Heart right ventricle (tissue), 16 donors: Measurements from ENCODE around the gene SGO2. TPM values are rescaled to one million over a fixed set of nuclear protein-coding genes. Genes with fewer than 3 reads are reported as not detected.
"Not testable (repeated sequence)": the region's sequence is repeated elsewhere in the genome, so short reads cannot be mapped to it uniquely, and the experiment has no call there.

Experiments
- ATAC-seq, 8 donors: fragments of 200-7000 bp; cut with Tn5 transposase; one replicate each; pipeline ENCODE4 v1.9.1; 2020; ENCODE audit warnings: mild to moderate bottlenecking in 8 of 8, moderate library complexity in 8 of 8, moderate number of reproducible peaks in 1 of 8
- DNase-seq, 2 donors: peaks; one replicate each; pipeline ENCODE4 v3.0.0-alpha.2; 2020
- H3K27ac ChIP-seq, 10 donors: fragments of 200-600 bp; sonication (generic) in 2 of 10; one replicate each; pipeline versions ENCODE4 v1.5.0 to v1.8.0; 2020 to 2022; ENCODE audit warnings: mild to moderate bottlenecking in 3 of 10
- H3K27me3 ChIP-seq, 7 donors: fragments of 200-600 bp; one replicate each; pipeline ENCODE4 v1.8.0; 2021 to 2022; ENCODE audit warnings: mild to moderate bottlenecking in 2 of 7
- H3K36me3 ChIP-seq, 9 donors: fragments of 200-600 bp; sonication (generic) in 1 of 9; one replicate each; pipeline versions ENCODE4 v1.5.0 to v1.8.0; 2020 to 2022; ENCODE audit warnings: mild to moderate bottlenecking in 2 of 9
- H3K4me1 ChIP-seq, 9 donors: fragments of 200-600 bp; sonication (generic) in 1 of 9; one replicate each; pipeline versions ENCODE4 v1.5.0 to v1.8.0; 2020 to 2022; ENCODE audit warnings: mild to moderate bottlenecking in 4 of 9
- H3K4me3 ChIP-seq, 10 donors: fragments of 200-600 bp; sonication (generic) in 2 of 10; one replicate each; pipeline versions ENCODE4 v1.5.0 to v1.8.0; 2020 to 2022; ENCODE audit warnings: mild to moderate bottlenecking in 7 of 10, moderate library complexity in 2 of 10
- H3K9me3 ChIP-seq, 11 donors: fragments of 200-600 bp in 10 of 11; sonication (generic) in 2 of 11; one replicate each; pipeline versions ENCODE4 v1.5.0 to v1.8.0; 2013 to 2022; ENCODE audit warnings: mild to moderate bottlenecking in 2 of 11, control low read depth in 1 of 11, moderate library complexity in 1 of 11
- CTCF ChIP-seq, 9 donors: fragments of 200-600 bp; sonication (generic) in 2 of 9; IDR thresholded peaks; one replicate each; pipeline versions ENCODE4 v1.5.0 to v1.8.0; 2021 to 2022; ENCODE audit warnings: antibody characterized with exemption in 9 of 9, mild to moderate bottlenecking in 5 of 9, moderate library complexity in 1 of 9
- WGBS, 2 donors: extraction: QIAGEN DNeasy Blood & Tissue Kit; methylation state at CpG; one replicate each; pipeline ENCODE4 v1.1.7; 2013; ENCODE audit warnings: inconsistent platforms in 1 of 2; 5-methylcytosine and 5-hydroxymethylcytosine counted together
- intact Hi-C, 10 donors: fragments of 100-400 bp; cut with DNase I; formaldehyde crosslinking; loops; one replicate each; pipeline versions ENCODE4 v1.11.1 to v1.14.2; 2022
- polyA plus RNA-seq, 2 donors: library from polyadenylated mRNA; stranded (reverse); fragments of 200-250 nt; gene quantifications; one replicate each; pipeline ENCODE4 v1.2.3, GENCODE V29; 2013
- total RNA-seq, 10 donors: library from RNA; stranded (reverse); fragmentation: NEBNext Ultra II Directional in 3 of 10; extraction: Animal tissue kit (Norgen Biotek cat#: 25700) in 3 of 10; gene quantifications; one replicate each; pipeline versions ENCODE4 v1.2.1 to v1.2.4, GENCODE V29; 2021 to 2023
- donor health status: Arrhythmogenic right ventricular cardiomyopathy.
- donor health status: ischemic (EF 13 %, LVEDD 7.1; RV severe dilation, severe dysfunction).
- donor health status: healthy with polysubstance abuse.
- donor health status: DM: no; HTN: yes; CAD: no.
- donor health status: DM: no; HTN: no; CAD: no.
- donor health status: ischemic (EF 25% LVEDD 6.9; RV normal size, moderate dysfunction).
- donor health status: ischemic (EF 25% LVEDD 5.7; RV mildly dilated, moderate dysfunction).
- donor health status: healthy.
- donor health status: DM: yes; HTN: yes; CAD: no.
- donor health status: Ischemic cardiomyopathy.
- donor health status: ischemic (EF 35%, LVEDD 5.7; RV mildly dilated, moderate dysfunction).
- donor health status: nonischemic (EF 11% LVEDD 7.7; RV severe dilation, severe dysfunction).
- donor health status: DM: yes; HTN: yes; CAD: no.
- donor health status: PGD.
- donor health status: ischemic (EF 29% LVEDD 5.4; RV normal size, mild dysfunction).
- donor health status: nonischemic (EF 23%, LVEDD 6.1; RV moderate dilation, normal function).

SGO2 gene
- total and polyA plus RNA-seq, 12 donors, result 0.59 to 2.9 (median 1.1) TPM

DNA sequence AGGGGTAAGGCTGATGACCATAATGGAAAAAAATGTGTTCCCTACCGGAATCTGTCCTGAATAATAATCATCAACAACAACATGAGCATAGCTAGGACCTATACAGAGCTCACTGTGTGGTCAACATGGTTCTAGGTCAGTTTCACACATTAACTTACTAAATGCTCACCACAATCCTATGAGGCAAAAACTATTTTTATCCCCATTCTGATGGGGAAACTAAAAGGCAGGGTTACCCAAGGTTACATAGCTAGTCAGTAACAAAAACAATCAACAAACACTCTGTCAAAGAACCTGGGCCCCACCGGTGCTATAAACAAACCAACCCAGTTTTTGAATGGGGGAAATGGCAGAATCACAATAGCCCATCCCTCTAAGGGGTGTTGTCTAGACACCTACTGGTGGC is 100.0 kb downstream of the SGO2 start:
- 69 to 71% methylated on average over 2 of the region's 2 CpGs for WGBS, 2 donors
- no peak overlapping the region for H3K27ac ChIP-seq
- intact Hi-C loops, result no loop called here
- no peaks in the 10 kb centered on the region for H3K9me3 ChIP-seq
- no peak overlapping the region for H3K4me3 ChIP-seq
- H3K4me1 ChIP-seq, result no peaks in the 10 kb centered on the region
- peaks cover 0 to 8% (median 0%) of the 10 kb centered on the region in 7 donors for H3K27me3 ChIP-seq
- H3K36me3 ChIP-seq, result no peaks in the 10 kb centered on the region
- ATAC-seq (no peak), DNase-seq (no peak)
- TF ChIP-seq CTCF (IDR thresholded peaks at IDR 0.05), result no peak

DNA sequence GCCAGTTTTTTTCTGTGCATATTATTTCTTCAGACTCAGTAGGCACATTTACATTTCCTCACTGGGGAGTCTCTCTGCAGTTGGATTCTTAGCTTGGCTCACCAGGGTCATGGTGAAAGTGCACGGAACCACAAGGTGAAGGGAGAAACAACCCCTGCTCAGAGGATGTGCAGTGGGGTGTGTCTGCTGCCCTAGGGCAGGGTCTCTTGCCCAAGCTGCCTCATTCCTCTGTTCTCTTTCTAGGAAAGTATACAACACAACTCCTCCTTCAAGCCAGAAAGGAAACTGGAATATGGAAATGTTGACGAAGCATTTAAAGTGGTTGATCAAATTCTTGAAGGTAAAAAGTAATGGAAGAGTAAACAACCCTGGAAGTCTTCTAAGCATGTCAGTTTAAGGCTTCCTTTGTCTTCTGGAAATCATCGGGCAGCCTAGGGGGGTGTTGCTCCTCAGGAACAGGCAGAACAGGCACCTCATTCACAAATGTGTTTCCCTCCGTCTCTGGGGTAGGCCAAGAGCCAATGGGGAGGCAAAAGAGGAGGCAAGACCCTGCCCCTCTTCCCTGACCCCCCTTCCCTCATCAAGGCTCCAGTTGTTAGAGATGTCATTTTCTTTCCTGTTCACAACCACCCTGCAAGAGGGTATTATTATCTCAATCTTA is 101.2 kb downstream of the SGO2 start:
- no peak for ATAC-seq
- intact Hi-C loops, result no loop called here
- no peaks in the 10 kb centered on the region for H3K4me1 ChIP-seq
- TF ChIP-seq CTCF (IDR thresholded peaks at IDR 0.05), result no peak
- H3K4me3 ChIP-seq, result no peak overlapping the region
- no peaks in the 10 kb centered on the region for H3K36me3 ChIP-seq
- H3K27ac ChIP-seq, result no peak overlapping the region
- H3K27me3 ChIP-seq, result peaks cover 0 to 8% (median 0%) of the 10 kb centered on the region in 7 donors
- DNase-seq, result no peak
- H3K9me3 ChIP-seq, result peaks cover 0 to under 1% (median 0%) of the 10 kb centered on the region in 11 donors
- WGBS, 2 donors, result 71% methylated on average over 4 of the region's 4 CpGs

DNA sequence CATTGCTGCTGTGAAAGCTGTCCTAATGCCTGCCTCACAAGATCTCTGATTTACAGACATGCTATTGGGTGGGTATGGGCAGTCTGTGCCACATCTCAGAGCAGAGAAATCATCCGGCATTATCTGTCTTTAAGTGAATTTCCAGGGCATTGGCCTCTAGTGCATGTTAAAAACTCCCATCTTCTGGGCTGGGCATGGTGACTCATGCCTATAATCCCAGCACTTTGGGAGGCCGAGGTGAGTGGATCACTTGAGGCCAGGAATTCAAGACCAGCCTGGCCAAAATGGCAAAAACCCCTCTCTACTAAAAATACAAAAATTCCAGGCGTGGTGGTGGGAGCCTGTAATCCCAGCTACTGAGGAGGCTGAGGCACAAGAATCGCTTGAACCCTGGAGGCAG is 102.5 kb downstream of the SGO2 start:
- not testable (repeated sequence) for H3K4me1 ChIP-seq, H3K27ac ChIP-seq

DNA sequence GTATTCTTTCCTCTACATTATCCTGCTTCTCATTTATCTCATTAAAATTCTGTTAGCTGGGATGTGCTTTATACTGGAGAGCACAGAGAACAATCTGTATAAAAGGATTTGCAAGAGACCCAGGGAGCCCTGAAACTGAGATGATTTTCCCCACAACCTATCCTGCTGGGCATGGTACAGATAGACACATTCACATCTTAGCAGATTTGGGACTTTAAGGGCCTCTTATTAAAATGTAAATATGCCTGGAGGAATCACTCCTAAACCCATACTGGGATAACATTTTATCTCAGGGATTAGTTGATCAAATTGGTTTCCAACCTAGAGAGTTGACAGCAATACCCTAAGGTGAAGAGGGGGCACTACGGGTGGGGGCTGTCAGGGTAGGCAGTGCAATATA is 105.3 kb downstream of the SGO2 start:
- intact Hi-C loops, result no loop called here
- ATAC-seq (no peak), DNase-seq (no peak)
- TF ChIP-seq CTCF (IDR thresholded peaks at IDR 0.05), result no peak
- Histone ChIP-seq H3K27me3 (no peaks in the 10 kb centered on the region), H3K4me3 (no peak overlapping the region), H3K36me3 (no peaks in the 10 kb centered on the region), H3K27ac (no peak overlapping the region), H3K9me3 (peaks cover 0 to 17% (median 4%) of the 10 kb centered on the region in 11 donors), H3K4me1 (peaks cover 0 to 17% (median 0%) of the 10 kb centered on the region in 9 donors)
- 56 to 71% methylated on average over 1 of the region's 1 CpG for WGBS, 2 donors

More for the DNA sequence above, 102.5 kb downstream of the SGO2 start:
- ATAC-seq, H3K4me3 ChIP-seq, H3K27me3 ChIP-seq, DNase-seq, H3K36me3 ChIP-seq, intact Hi-C loops: not testable (repeated sequence)
- 70 to 78% methylated on average over 4 of the region's 4 CpGs for WGBS, 2 donors
- peaks cover 0 to 13% (median 4%) of the 10 kb centered on the region in 11 donors for H3K9me3 ChIP-seq

Other genes starting within 250 kb of the SGO2 start
- 100 to 1,000 TPM in 2 of 10 donors, 10 to 100 TPM in 8; 48.4 to 104 (median 73.5) TPM for gene SPATS2L, start 219.5 kb upstream of the SGO2 start, total RNA-seq
- gene SPATS2L, start 219.5 kb upstream of the SGO2 start, polyA plus RNA-seq, result 10 to 100 TPM; 23.4 to 74.2 TPM
- 10 to 100 TPM in 5 of 10 donors, 1 to 10 TPM in 5; 9.5 to 16.5 (median 10.3) TPM for gene KCTD18, start 16.1 kb upstream of the SGO2 start, total RNA-seq
- 1 to 10 TPM; 5.0 to 5.9 TPM for gene KCTD18, start 16.1 kb upstream of the SGO2 start, polyA plus RNA-seq
- 10 to 100 TPM in 1 of 10 donors, 1 to 10 TPM in 7, under 1 TPM in 2; 0.72 to 22.3 (median 2.2) TPM for gene AOX1, start 59.8 kb downstream of the SGO2 start, total RNA-seq
- gene AOX1, start 59.8 kb downstream of the SGO2 start, polyA plus RNA-seq, result 10 to 100 TPM in 1 of 2 donors, 1 to 10 TPM in 1; 3.5 to 11.2 TPM